Measurements from ENCODE around the gene ATP5PO.

DNA sequence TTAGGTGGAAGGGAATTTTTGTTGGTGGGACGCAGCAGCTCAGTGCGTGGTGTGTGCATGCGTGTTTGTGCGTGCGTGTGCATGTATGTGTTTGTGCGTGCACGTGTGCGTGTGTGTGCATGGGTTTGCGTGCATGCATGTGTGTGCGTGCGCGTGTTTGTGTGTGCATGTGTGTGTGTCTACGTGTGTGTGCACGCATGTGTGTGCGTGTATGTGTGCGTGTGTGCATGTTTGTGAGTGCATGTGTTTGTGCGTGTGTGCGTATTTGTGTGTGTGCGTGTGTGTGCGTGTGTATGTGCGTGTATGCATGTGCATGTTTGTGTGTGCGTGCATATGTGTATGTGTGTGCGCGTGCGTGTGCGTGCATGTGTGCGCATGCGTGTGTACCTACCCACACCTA lies 20.2 kb downstream of the ATP5PO start:
- TF ChIP-seq POLR2A (IDR thresholded peaks at IDR 0.05) = no peak
- TF ChIP-seq, protein P1, sequence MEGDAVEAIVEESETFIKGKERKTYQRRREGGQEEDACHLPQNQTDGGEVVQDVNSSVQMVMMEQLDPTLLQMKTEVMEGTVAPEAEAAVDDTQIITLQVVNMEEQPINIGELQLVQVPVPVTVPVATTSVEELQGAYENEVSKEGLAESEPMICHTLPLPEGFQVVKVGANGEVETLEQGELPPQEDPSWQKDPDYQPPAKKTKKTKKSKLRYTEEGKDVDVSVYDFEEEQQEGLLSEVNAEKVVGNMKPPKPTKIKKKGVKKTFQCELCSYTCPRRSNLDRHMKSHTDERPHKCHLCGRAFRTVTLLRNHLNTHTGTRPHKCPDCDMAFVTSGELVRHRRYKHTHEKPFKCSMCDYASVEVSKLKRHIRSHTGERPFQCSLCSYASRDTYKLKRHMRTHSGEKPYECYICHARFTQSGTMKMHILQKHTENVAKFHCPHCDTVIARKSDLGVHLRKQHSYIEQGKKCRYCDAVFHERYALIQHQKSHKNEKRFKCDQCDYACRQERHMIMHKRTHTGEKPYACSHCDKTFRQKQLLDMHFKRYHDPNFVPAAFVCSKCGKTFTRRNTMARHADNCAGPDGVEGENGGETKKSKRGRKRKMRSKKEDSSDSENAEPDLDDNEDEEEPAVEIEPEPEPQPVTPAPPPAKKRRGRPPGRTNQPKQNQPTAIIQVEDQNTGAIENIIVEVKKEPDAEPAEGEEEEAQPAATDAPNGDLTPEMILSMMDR (IDR thresholded peaks at IDR 0.05 in 4 of 5, conservative IDR thresholded peaks at IDR 0.05 in 1 of 5) = no peak

Data from gastrocnemius medialis (tissue), 4 donors.